ENCODE results near the gene VSTM4.

DNA sequence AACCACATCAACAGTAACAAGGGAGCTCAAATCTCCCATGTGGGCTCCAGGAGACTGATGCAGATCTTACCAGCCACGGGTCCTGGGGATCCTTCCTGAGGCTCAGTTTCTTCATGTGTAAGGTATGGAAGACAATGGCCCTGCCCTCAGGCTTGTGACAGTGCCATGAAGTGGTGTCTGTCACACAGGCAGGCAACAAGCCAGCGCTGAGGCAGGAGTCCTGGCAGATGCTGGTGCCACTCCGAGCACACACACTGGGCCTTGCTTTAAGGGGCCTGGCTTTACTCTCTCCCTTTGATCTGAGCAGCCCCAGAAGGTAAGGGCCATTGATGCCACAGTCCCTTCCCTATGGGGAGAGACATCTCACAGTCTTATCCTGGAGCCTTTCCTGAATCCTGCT lies 147.3 kb downstream of the VSTM4 start:
- TF ChIP-seq, protein P1, sequence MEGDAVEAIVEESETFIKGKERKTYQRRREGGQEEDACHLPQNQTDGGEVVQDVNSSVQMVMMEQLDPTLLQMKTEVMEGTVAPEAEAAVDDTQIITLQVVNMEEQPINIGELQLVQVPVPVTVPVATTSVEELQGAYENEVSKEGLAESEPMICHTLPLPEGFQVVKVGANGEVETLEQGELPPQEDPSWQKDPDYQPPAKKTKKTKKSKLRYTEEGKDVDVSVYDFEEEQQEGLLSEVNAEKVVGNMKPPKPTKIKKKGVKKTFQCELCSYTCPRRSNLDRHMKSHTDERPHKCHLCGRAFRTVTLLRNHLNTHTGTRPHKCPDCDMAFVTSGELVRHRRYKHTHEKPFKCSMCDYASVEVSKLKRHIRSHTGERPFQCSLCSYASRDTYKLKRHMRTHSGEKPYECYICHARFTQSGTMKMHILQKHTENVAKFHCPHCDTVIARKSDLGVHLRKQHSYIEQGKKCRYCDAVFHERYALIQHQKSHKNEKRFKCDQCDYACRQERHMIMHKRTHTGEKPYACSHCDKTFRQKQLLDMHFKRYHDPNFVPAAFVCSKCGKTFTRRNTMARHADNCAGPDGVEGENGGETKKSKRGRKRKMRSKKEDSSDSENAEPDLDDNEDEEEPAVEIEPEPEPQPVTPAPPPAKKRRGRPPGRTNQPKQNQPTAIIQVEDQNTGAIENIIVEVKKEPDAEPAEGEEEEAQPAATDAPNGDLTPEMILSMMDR (IDR thresholded peaks at IDR 0.05 in 4 of 5, conservative IDR thresholded peaks at IDR 0.05 in 1 of 5), result no peak
- TF ChIP-seq POLR2A (IDR thresholded peaks at IDR 0.05), result no peak
